ENCODE measurements around the gene CHMP5. TPM values are rescaled to one million over a fixed set of nuclear protein-coding genes. Genes with fewer than 3 reads are reported as not detected.

CHMP5 gene
- total RNA-seq, 2 donors from 2014 or later, result 4.6 to 20.5 TPM

DNA sequence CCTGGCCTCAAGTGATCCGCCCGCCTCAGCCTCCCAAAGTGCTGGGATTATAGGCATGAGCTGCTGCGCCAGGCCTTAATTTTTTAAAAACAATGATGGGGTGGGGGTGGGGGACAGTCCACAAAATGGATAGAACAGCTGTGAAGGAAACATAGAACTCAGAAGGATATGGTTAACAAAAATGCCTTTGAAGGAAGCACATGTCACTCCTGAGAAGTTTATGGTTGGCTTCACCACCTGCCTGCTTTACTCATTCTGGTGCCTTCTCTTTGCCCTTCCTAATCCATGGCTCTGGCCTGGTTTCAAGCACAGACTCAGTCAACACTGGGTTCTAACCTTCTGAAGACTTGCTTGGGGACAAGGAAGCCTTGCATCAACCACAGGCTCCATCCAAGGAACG lies 10.6 kb upstream of the CHMP5 start:
- no peak overlapping the region for H3K4me3 ChIP-seq
- H3K36me3 ChIP-seq (replicated peaks in 1 of 2; ENCODE audit: insufficient read depth in 1 of 2, low read depth in 2 of 2), result peaks cover 16 to 37% of the 10 kb centered on the region in 2 donors
- no peaks in the 10 kb centered on the region for H3K4me1 ChIP-seq
- ATAC-seq (no peak), DNase-seq (no peak)
- intact Hi-C loops (cut with DNase I), result no loop called here
- H3K9me3 ChIP-seq, result no peaks in the 10 kb centered on the region
- H3K27ac ChIP-seq, result no peak overlapping the region
- H3K27me3 ChIP-seq, result no peaks in the 10 kb centered on the region
- 100% methylated on average over 4 of the region's 4 CpGs for WGBS, 2 donors
- TF ChIP-seq, protein P1, sequence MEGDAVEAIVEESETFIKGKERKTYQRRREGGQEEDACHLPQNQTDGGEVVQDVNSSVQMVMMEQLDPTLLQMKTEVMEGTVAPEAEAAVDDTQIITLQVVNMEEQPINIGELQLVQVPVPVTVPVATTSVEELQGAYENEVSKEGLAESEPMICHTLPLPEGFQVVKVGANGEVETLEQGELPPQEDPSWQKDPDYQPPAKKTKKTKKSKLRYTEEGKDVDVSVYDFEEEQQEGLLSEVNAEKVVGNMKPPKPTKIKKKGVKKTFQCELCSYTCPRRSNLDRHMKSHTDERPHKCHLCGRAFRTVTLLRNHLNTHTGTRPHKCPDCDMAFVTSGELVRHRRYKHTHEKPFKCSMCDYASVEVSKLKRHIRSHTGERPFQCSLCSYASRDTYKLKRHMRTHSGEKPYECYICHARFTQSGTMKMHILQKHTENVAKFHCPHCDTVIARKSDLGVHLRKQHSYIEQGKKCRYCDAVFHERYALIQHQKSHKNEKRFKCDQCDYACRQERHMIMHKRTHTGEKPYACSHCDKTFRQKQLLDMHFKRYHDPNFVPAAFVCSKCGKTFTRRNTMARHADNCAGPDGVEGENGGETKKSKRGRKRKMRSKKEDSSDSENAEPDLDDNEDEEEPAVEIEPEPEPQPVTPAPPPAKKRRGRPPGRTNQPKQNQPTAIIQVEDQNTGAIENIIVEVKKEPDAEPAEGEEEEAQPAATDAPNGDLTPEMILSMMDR (IDR thresholded peaks at IDR 0.05), result no peak
- TF ChIP-seq POLR2A (IDR thresholded peaks at IDR 0.05), result no peak

DNA sequence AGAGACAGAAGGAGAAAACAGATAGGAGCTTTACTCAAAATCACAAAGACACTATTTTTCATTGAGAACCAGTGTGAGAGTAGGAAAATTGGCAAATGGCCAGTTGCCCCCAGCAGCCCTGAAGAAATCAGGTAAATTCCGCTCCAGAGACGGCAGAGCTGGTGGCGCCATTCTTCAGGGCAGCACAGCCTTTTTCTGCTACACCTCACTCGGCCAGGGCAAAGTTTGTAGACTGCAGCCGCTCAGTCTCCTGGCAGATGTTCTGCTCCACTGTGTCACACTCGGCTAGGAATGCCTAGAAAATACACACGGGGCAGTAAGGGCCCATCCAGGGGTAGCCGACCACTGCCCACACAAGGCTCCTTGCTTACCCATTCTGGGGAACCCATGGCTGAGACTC lies 9.8 kb upstream of the CHMP5 start:
- ATAC-seq, result no peak

DNA sequence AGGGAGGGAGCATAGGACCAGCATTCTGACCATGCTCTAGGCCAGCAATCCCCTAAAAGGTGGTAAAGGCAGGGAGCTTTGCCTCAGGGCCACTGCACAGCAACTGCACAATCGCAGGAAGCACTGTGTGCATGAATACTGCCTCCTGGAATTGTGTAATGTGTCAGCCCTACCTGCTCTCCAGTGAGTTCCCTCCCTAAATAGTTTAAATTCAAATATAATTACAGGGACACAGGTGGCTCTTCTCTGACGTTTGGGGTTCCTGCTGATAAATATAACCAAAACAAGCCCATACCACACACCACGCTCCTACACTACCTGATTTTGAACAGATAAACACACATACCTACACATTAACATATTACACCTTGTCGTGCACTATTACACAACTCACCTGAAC lies 9.4 kb upstream of the CHMP5 start:
- ATAC-seq (no peak), DNase-seq (no peak)
- 87 to 89% methylated on average over 4 of the region's 4 CpGs for WGBS, 2 donors
- peaks cover 18 to 39% of the 10 kb centered on the region in 2 donors for H3K36me3 ChIP-seq (replicated peaks in 1 of 2; ENCODE audit: insufficient read depth in 1 of 2, low read depth in 2 of 2)
- intact Hi-C loops (cut with DNase I), result no loop called here
- no peaks in the 10 kb centered on the region for H3K27me3 ChIP-seq
- no peaks in the 10 kb centered on the region for H3K9me3 ChIP-seq
- H3K4me3 ChIP-seq, result no peak overlapping the region
- H3K27ac ChIP-seq, result no peak overlapping the region
- no peaks in the 10 kb centered on the region for H3K4me1 ChIP-seq
- TF ChIP-seq, protein P1 (IDR thresholded peaks at IDR 0.05), result no peak
- TF ChIP-seq POLR2A (IDR thresholded peaks at IDR 0.05), result no peak

More for the DNA sequence above, 9.8 kb upstream of the CHMP5 start:
- no peaks in the 10 kb centered on the region for H3K27me3 ChIP-seq
- H3K4me3 ChIP-seq, result no peak overlapping the region
- DNase-seq, result no peak
- H3K27ac ChIP-seq, result no peak overlapping the region
- no peaks in the 10 kb centered on the region for H3K9me3 ChIP-seq
- H3K4me1 ChIP-seq, result no peaks in the 10 kb centered on the region
- peaks cover 18 to 37% of the 10 kb centered on the region in 2 donors for H3K36me3 ChIP-seq (replicated peaks in 1 of 2; ENCODE audit: insufficient read depth in 1 of 2, low read depth in 2 of 2)
- intact Hi-C loops (cut with DNase I), result no loop called here
- TF ChIP-seq, protein P1 (IDR thresholded peaks at IDR 0.05), result no peak
- no peak for TF ChIP-seq POLR2A (IDR thresholded peaks at IDR 0.05)
- WGBS, 2 donors, result 90 to 95% methylated on average over 8 of the region's 8 CpGs

DNA sequence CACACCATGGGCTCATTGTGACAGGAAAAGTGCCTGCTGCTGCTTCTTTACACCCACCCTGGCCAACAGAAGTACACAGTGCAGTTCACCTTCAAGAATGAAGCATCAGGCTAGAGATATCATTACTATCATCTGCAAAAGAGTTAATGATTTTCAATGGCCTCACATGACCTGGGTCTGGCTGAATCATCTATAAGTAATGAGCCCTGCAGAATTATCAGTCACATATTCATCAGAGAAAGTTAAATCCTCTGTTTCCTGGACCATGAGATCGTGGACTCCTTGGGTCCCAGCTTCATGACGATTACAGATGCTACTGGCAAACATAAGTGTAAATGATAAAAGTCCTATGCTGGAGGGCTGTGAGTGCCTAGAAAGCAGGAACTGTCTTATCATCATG lies 8.6 kb upstream of the CHMP5 start:
- ATAC-seq, result no peak
- peaks cover 18 to 43% of the 10 kb centered on the region in 2 donors for H3K36me3 ChIP-seq (replicated peaks in 1 of 2; ENCODE audit: insufficient read depth in 1 of 2, low read depth in 2 of 2)
- no peak overlapping the region for H3K4me3 ChIP-seq
- TF ChIP-seq, protein P1 (IDR thresholded peaks at IDR 0.05), result no peak
- no peak for TF ChIP-seq POLR2A (IDR thresholded peaks at IDR 0.05)
- intact Hi-C loops (cut with DNase I), result no loop called here
- no peaks in the 10 kb centered on the region for H3K4me1 ChIP-seq
- H3K27me3 ChIP-seq, result no peaks in the 10 kb centered on the region
- no peak overlapping the region for H3K27ac ChIP-seq
- DNase-seq, result no peak
- WGBS, 2 donors, result 81 to 100% methylated on average over 2 of the region's 2 CpGs
- H3K9me3 ChIP-seq, result no peaks in the 10 kb centered on the region

DNA sequence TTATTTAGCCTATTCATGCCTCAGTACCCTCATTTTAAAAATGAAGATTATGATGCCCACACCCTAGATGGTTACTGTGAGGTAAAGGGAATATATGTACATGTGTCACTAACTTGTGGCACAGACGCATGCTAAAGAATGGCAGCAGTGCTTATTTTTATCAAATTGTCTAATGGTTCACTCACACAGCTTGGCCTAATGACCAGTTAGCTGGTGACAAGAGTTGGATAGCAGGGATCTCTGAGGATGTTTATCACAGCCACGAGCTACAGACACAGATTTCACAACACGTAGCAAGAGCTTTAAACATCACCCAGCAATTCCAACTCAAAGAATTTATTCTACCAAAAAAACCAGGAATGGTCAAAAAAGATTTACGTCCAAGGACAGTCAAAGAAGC lies 7.6 kb upstream of the CHMP5 start:
- ATAC-seq, result no peak
- H3K4me1 ChIP-seq, result no peaks in the 10 kb centered on the region
- TF ChIP-seq, protein P1 (IDR thresholded peaks at IDR 0.05), result no peak
- no peak for TF ChIP-seq POLR2A (IDR thresholded peaks at IDR 0.05)
- no peaks in the 10 kb centered on the region for H3K27me3 ChIP-seq
- WGBS, 2 donors, result 84 to 89% methylated on average over 4 of the region's 4 CpGs
- H3K4me3 ChIP-seq, result no peak overlapping the region
- peaks cover 18 to 45% of the 10 kb centered on the region in 2 donors for H3K36me3 ChIP-seq (replicated peaks in 1 of 2; ENCODE audit: insufficient read depth in 1 of 2, low read depth in 2 of 2)
- DNase-seq, result no peak
- intact Hi-C loops (cut with DNase I), result no loop called here
- no peaks in the 10 kb centered on the region for H3K9me3 ChIP-seq
- no peak overlapping the region for H3K27ac ChIP-seq

Data from body of pancreas (tissue), 4 donors.